HEK293 (cell line): ENCODE results near the gene SP4.

Source experiments
- CTCF ChIP-seq: fragments of 450-650 bp; formaldehyde crosslinking; IDR thresholded peaks from 2 replicates; pipeline ENCODE4 v1.5.1; 2016; ENCODE audit warnings: missing biosample characterization, missing genetic modification characterization
- PBX3 ChIP-seq: sonication (generic); formaldehyde crosslinking; IDR thresholded peaks from 2 replicates; pipeline ENCODE4 v1.8.1; 2022; ENCODE audit warnings: mild to moderate bottlenecking, moderate library complexity, missing genetic modification reagents
- PRDM10 ChIP-seq: fragments of 450-650 bp; formaldehyde crosslinking; IDR thresholded peaks from 2 replicates; pipeline ENCODE4 v1.5.1; 2016; ENCODE audit warnings: missing biosample characterization, missing genetic modification characterization
- PRDM4 ChIP-seq: fragments of 450-650 bp; formaldehyde crosslinking; IDR thresholded peaks from 2 replicates; pipeline ENCODE4 v1.5.1; 2017; ENCODE audit warnings: missing biosample characterization, missing genetic modification characterization
- REST ChIP-seq: fragments of 450-650 bp; formaldehyde crosslinking; IDR thresholded peaks from 2 replicates; pipeline ENCODE4 v1.5.1; 2016; ENCODE audit warnings: missing biosample characterization, missing genetic modification characterization
- ZBTB21 ChIP-seq: fragments of 450-650 bp; formaldehyde crosslinking; IDR thresholded peaks from 2 replicates; pipeline ENCODE4 v1.5.1; 2017; ENCODE audit warnings: missing biosample characterization, missing genetic modification characterization
- ZBTB26 ChIP-seq: fragments of 450-650 bp; formaldehyde crosslinking; optimal IDR thresholded peaks from 2 replicates; pipeline ENCODE3; 2016; ENCODE audit warnings: missing biosample characterization, mild to moderate bottlenecking, missing genetic modification characterization
- ZNF121 ChIP-seq: fragments of 450-650 bp; formaldehyde crosslinking; IDR thresholded peaks from 2 replicates; pipeline ENCODE4 v1.5.1; 2016; ENCODE audit warnings: missing biosample characterization, missing genetic modification characterization
- ZNF18 ChIP-seq: fragments of 450-650 bp; formaldehyde crosslinking; IDR thresholded peaks from 2 replicates; pipeline ENCODE4 v1.5.1; 2016; ENCODE audit warnings: missing biosample characterization, missing genetic modification characterization
- ZNF302 ChIP-seq: fragments of 450-650 bp; formaldehyde crosslinking; IDR thresholded peaks from 2 replicates; pipeline ENCODE4 v1.5.1; 2016; ENCODE audit warnings: missing biosample characterization, missing genetic modification characterization, low read depth
- ZNF530 ChIP-seq: fragments of 450-650 bp; formaldehyde crosslinking; IDR thresholded peaks from 2 replicates; pipeline ENCODE4 v1.5.1; 2016; ENCODE audit warnings: low read depth, missing biosample characterization, missing genetic modification characterization

GRCh38 chr7:21422751-21423150, 5.1 kb upstream of the SP4 start:
- no peak for TF ChIP-seq ZNF302 (tag by site-specific recombination)
- TF ChIP-seq CTCF (tag by site-specific recombination) = no peak
- TF ChIP-seq ZBTB21 (tag by site-specific recombination) = no peak
- no peak for TF ChIP-seq ZNF530 (tag by site-specific recombination)
- no peak for TF ChIP-seq ZNF18 (tag by site-specific recombination)
- TF ChIP-seq PRDM10 (tag by site-specific recombination) = no peak
- no peak for TF ChIP-seq PRDM4 (tag by site-specific recombination)
- no peak for TF ChIP-seq ZBTB26 (tag by site-specific recombination)
- no peak for TF ChIP-seq ZNF121
- TF ChIP-seq PBX3 (CRISPR knock-in tag) = no peak
- TF ChIP-seq REST (tag by site-specific recombination) = no peak
